RPMI7951 (cell line): ENCODE measurements around the gene DGKH. TPM values are rescaled to one million over a fixed set of nuclear protein-coding genes. Genes with fewer than 3 reads are reported as not detected.

Source experiments
- DNase-seq: peaks from one replicate; pipeline ENCODE4 v3.0.0-alpha.2; 2012; ENCODE audit warnings: low read depth
- total RNA-seq: library from RNA; depleted of rRNA; stranded (reverse); fragments of >200 nt; shearing (Covaris generic); gene quantifications from 2 replicates; pipeline ENCODE4 v1.2.3, GENCODE V29; 2014

Gene DGKH
- total RNA-seq, 1 experiment from 2014 or later: 4.4 TPM

GRCh38 chr13:42039946-42040729, 8.3 kb upstream of the DGKH start:
- peak; percentile 85 for DNase-seq

GRCh38 chr13:42040730-42041010, 7.8 kb upstream of the DGKH start:
- DNase-seq: no peak

DNA sequence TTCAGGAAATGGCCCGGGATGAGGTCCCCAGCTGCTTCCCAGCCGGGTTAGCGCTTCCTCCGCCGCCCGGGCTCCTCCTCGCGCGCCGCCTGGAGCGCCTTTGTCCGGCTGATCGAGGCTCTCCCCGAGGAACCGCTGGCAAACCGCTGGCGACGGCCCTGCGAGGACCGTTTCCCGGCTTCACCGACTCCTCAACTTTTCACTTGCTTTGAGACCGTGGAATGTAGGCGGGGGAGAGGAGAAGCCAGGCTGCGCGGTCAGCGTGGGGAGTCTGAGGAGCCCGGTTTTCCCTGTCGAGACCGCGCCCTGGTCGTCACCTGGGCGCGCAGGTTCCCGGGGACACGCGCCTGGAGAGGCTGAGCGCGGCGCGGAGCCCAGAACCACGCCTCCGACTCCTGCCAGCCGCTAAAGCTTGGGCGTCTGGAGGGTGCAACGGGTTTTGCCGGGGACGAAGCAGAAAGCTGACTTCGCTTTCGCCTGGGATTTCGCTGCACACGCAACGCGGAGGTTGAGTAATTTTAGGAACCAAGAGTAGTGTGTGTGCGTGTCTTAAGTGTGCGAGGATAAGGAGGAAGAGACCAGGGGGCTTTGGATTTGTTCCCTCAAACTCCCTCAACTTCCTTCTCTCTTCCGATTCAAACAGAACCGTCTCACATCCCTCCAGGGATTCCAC, 7.3 kb upstream of the DGKH start:
- DNase-seq: peak; percentile 39

DNA sequence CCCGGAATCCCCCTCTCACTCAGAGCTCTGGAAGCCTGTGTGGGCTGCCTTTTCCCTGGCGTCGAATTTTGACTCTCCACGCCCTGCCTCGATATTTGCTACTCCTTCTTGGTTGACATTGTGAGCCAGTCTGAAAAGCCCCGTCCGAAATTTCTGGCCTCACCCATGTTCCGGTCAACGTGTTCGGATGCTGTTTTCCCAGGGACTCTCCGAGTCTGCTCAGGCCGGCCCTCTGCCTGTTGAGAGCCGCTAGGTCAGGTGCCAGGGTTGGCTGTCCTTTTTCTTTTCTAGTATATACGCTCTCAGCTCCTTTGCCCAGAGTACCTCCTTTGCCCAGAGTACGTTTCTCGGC, 6.8 kb upstream of the DGKH start:
- peak; percentile 61 for DNase-seq

DNA sequence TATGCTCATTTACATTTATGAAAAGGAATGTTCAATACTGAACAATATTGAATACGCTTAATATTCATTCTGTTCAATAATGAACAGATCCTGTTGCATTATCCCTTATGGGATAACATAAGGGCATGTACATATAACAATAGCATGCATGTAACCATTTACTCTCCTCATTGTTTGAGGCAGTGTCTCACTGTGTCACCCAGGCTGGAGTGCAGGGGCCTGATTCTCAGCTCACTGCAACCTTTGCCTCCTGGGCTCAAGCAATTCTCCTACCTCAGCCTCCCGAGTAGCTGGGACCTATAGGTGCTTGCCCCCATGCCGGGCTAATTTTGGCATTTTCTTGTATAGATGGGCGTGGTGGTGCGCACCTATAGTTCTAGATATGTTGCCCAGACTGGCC, 4.8 kb upstream of the DGKH start:
- DNase-seq: no peak

GRCh38 chr13:42046448-42046847, 2.0 kb upstream of the DGKH start:
- no peak for DNase-seq

- DNase-seq: peak; percentile 73
Measured at GRCh38 chr13:42047561-42048341, 697 bp upstream of the DGKH start.

DNA sequence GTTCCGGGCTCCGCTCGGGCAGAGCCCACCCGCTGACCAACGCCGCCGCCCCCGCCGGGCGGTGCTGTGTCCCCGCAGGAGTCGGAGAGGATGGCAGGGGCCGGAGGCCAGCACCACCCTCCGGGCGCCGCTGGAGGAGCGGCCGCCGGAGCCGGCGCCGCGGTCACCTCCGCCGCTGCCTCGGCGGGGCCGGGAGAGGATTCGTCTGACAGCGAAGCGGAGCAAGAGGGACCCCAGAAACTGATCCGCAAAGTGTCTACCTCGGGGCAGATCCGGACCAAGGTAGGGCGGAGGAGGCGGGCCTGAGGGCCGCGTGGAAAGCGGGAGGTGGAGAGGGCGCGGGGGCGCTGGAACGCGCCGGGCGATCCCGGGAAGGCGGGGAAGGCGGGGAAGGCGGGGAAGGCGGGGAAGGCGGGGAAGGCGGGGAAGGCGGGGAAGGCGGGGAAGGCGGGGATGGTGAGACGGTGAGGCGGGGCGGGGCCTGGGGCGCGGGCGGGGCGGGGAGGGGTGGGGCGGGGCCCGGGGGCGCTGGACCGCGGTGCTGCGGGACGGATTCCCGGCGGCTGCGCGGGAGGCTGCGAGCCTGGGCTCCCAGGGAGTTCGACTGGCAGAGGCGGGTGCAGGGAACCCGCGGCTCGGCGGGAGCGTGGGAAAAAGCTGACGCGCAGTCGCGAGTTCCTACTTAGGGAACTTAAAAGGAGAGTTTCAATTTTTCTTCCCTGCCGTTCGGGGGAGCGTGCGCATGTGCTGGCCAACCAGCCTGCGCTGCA, 421 bp downstream of the DGKH start:
- DNase-seq: peak; percentile 75

GRCh38 chr13:42049454-42049813, 986 bp downstream of the DGKH start:
- no peak for DNase-seq

GRCh38 chr13:42054798-42055499, 6.5 kb downstream of the DGKH start:
- DNase-seq: no peak

- DNase-seq: no peak
Measured at GRCh38 chr13:42055500-42056085, 7.1 kb downstream of the DGKH start.

GRCh38 chr13:42056146-42056545, 7.7 kb downstream of the DGKH start:
- DNase-seq: no peak

GRCh38 chr13:42056583-42056982, 8.1 kb downstream of the DGKH start:
- DNase-seq: no peak

- DNase-seq: no peak
Measured at GRCh38 chr13:42057918-42058530, 9.6 kb downstream of the DGKH start.

- no peak for DNase-seq
Measured at GRCh38 chr13:42061943-42062342, 13.5 kb downstream of the DGKH start.

- DNase-seq: no peak
Measured at GRCh38 chr13:42063105-42063504, 14.7 kb downstream of the DGKH start.

DNA sequence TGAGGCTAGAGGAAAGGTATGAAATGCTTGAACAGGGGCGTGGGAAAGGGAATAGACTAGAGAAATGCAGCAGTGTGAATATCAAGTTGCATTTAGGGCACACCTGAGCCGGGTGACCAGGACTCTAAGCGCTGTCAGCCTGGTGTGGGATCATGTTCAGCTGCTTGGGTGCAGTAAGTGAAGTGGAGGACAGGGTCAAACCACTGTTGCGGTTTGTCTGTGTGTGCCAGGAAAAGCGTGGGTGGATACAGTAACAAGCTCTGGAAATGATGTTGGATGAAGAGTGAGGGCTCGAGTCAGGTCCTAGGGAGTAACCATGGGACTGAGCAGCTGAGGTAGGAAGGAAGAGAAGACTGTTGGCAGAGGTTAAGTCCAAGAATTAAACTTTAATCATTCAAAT, 15.8 kb downstream of the DGKH start:
- peak; percentile 73 for DNase-seq

DNA sequence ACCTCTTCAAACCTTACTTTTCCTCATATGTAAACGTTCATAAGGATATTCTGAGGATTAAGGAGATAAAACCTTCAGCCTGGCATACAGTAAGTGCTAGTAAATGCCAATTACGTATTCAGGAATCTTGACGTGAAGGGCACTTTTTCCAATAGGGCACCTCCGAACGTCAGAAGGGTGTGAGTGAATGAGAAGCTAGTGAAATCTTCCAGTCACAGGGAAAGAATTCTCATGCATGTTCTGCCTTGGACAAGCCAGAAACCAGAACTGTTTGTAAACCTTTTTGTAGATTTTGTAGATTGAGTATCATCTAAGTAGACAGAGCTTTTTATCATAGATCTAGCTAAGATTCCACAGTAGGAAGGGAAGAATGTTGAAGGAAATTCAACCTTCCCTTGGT, 16.5 kb downstream of the DGKH start:
- no peak for DNase-seq

DNA sequence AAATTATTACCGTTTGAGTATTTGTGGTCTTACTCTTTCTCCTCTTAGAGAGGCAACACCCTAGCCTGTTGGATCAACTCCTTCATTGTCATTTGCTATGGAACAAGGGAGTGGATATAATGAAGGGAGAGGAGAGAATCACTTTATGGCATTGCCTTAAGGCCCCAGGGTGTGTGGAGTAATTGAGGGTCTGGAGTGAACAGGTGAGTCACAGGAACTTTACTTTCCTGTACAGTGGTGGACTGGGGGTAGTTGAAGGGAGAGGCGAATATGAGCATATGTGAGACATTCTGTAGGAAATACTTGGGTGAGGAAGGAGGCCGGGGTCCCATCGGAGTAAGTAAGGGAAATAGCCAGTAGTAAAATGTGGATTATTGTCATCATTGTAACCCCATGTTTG, 17.0 kb downstream of the DGKH start:
- no peak for DNase-seq

DNA sequence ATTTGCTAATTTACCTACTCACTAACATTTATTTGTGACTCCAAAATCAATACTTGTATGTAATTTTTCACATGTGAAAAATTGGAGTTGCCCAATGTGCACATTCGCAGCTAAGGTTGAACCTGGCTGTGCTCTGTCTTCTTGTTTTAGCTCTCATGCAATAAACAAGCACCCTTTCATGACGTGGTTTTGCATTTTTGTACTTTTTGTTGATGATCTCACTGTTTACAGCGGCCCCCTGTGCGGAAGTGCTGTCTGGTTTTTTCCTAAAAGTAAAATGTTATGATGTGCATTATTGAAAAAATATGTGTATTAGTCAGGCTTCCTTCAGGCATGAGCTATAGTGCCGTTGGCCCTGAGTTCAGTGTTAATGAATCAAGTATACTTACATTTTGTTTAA, 18.1 kb downstream of the DGKH start:
- DNase-seq: no peak

DNA sequence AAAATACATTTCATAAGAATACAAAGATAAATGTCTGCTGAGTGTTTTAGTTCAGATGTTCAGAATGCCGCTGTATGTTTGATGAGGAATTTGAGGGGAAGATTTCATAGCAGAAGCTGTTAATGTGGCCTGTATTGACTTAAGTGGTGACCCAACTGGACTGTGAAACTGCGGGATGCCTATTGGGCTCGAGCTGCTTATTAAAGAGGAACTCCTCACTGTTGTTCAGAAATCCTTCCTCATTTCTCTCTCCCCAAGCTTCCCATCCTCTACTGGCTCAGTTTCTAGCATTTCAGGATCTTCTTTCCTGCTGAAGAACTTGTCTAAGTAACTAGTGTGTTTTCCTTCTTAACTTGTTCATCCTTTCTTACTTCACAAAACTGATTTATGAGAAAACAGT, 20.4 kb downstream of the DGKH start:
- no peak for DNase-seq
